ENCODE results near the gene EZH1.

The EZH1 gene

DNA sequence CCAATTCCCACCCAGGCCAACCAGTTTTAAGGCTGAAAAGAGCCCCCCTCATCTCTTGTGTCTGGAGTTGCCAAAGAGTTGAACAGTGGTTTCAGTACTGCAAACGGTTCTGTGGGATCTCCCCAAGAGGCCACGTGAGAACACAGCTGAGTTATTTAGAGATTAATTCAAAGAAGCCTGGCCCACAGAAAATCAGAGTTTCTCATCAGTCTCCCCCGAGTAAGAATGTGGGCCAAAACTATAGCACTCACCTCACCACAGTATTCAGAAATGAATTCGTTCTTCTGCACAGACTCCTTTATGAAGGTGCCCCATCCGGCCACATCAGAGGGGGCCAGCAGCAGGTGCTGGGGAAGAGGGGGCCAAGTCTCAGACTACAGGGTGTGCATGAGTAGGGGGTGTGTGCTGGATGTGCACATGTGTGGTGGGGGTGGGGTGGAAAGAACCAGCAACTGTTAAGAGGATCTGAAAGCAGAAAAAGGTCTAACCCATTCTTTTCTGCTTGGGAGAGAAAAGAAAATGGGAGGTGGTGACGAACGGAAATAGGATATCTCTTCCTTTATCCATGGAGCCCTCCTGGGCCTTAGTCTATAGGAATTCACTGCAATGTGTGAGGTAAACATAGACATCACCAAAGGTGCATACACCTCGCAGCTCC, 39.9 kb downstream of the EZH1 start:
- H3K4me3 ChIP-seq (ENCODE audit: low read depth, low read length), result no peak overlapping the region
- no peak for DNase-seq (ENCODE audit: low read depth)
- TF ChIP-seq, protein P1, sequence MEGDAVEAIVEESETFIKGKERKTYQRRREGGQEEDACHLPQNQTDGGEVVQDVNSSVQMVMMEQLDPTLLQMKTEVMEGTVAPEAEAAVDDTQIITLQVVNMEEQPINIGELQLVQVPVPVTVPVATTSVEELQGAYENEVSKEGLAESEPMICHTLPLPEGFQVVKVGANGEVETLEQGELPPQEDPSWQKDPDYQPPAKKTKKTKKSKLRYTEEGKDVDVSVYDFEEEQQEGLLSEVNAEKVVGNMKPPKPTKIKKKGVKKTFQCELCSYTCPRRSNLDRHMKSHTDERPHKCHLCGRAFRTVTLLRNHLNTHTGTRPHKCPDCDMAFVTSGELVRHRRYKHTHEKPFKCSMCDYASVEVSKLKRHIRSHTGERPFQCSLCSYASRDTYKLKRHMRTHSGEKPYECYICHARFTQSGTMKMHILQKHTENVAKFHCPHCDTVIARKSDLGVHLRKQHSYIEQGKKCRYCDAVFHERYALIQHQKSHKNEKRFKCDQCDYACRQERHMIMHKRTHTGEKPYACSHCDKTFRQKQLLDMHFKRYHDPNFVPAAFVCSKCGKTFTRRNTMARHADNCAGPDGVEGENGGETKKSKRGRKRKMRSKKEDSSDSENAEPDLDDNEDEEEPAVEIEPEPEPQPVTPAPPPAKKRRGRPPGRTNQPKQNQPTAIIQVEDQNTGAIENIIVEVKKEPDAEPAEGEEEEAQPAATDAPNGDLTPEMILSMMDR (IDR thresholded peaks at IDR 0.05; ENCODE audit: control insufficient read depth, extremely low read depth, insufficient read depth), result no peak

DNA sequence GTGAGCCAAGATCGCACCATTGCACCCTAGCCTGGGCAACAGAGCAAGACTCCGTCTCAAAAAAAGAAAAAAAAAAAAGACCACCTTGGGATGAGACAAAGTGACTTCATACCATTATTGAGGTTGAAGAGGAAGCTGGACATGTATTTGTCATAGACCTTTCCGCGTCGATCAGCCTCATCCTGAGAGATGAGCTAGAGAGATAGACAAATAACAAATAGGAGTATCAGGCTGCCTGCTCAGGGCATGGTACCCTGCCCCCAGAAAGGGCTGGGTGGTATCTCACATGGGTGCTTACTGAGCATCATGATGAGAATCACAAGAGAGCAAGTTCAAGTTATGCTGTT, 40.4 kb downstream of the EZH1 start:
- H3K4me3 ChIP-seq (ENCODE audit: low read depth, low read length), result no peak overlapping the region
- no peak for DNase-seq (ENCODE audit: low read depth)
- TF ChIP-seq, protein P1 (IDR thresholded peaks at IDR 0.05; ENCODE audit: control insufficient read depth, extremely low read depth, insufficient read depth), result no peak

DNA sequence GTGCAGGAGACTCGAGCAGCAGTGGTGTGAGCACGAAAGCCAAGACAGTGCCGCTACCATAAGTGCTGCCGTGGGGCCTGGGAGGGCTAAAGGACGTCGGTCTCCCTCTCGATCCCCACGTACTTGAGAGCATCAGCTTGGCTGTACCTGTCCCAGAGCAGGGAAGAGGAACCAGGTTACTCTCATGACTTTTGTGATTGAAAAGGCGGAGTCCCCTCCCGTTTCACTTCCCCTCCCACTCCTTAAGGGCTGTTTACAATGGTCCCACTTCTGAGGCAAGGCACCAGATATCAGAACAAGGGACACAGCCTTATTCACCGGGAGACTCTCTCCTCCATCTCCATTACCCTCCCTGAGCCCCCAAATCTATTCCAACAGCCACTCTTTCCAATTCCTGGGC, 42.4 kb downstream of the EZH1 start:
- no peak for DNase-seq (ENCODE audit: low read depth)
- TF ChIP-seq, protein P1 (IDR thresholded peaks at IDR 0.05; ENCODE audit: control insufficient read depth, extremely low read depth, insufficient read depth), result no peak
- no peak overlapping the region for H3K4me3 ChIP-seq (ENCODE audit: low read depth, low read length)

DNA sequence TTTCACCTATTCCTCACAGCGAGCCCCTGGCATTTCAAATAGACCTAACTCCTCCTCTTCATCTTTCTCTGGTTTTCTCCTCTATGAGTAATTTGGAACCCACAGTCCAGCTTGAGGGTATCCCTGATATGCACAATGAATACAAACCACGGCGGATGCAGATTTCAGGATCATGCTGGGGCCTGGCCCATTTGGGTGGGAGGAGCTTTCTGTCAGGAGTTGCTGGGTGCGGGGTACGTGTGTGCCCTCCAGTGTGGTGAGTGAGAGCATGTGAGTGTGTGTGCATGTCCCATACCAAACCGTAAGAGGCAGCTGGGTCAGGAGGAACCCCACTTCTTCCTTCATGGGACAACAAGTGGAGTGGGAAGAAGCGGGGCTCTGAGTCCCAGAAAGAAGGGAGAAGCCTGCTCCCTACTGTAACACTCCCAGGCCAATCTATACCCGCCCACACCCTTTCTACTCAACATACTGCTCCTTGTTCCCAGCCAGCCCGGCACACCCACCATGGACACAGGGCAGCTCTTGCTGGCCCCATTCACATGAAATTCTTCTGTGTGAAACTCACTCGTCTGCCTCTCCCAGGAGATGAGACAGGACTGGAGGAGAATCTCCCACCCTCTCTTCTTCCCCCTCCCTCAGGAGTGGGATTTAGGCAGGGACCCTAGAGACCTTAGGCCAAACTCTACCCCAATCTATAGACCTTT, 44.1 kb downstream of the EZH1 start:
- TF ChIP-seq, protein P1 (IDR thresholded peaks at IDR 0.05; ENCODE audit: control insufficient read depth, extremely low read depth, insufficient read depth), result no peak
- H3K4me3 ChIP-seq (ENCODE audit: low read depth, low read length), result no peak overlapping the region
- DNase-seq (ENCODE audit: low read depth), result no peak

DNA sequence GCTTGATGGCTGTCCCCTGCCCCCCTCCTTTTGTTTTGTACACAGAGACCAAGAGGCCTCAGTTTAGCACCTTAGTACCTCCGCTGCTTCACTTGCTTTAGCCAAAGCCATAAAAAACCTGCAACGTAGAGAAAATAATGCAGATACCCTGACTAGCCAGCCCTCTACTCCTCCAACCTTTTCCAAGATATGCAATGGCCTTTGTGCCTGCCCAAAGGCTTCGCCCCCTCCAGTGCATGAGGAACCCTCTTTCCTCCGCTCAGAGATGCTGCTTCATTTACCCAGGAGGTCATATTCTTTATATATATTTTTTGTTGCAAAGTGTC, 45.5 kb downstream of the EZH1 start:
- TF ChIP-seq, protein P1 (IDR thresholded peaks at IDR 0.05; ENCODE audit: control insufficient read depth, extremely low read depth, insufficient read depth), result no peak
- no peak for DNase-seq (ENCODE audit: low read depth)
- H3K4me3 ChIP-seq (ENCODE audit: low read depth, low read length), result no peak overlapping the region

DNA sequence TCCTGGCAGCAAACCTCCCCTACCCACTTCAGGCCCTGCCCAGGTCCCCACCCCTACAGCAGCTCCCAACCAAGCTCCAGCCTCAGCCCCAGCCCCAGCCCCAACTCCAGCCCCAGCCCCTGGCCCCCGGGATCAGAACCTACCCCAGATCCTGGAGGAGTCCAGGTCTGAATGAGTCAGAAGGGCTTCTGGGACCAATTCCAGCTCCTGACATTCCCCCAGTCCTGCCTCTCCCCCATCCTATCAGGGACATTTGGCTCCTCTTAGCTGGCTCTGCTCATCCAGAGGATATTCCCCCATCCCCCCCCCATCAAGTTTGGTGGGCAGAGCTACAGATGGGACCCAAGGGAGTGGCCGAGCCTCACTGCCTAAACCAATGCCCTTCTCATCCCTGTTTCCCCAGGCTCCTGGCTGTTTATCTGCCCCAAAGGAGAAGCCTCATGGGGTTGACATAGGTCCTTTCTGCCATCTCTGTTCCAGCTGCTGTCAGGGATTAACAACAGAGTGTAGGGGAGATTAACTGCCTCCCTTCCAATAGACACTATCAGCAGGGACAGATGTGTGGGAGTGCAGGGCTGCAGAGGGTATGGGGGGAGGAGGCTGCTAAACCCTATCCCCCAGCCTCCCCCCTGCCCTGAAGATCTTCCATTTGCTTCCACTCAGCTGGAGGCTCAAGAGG, 46.0 kb downstream of the EZH1 start:
- DNase-seq (ENCODE audit: low read depth), result no peak
- TF ChIP-seq, protein P1 (IDR thresholded peaks at IDR 0.05; ENCODE audit: control insufficient read depth, extremely low read depth, insufficient read depth), result no peak
- no peak overlapping the region for H3K4me3 ChIP-seq (ENCODE audit: low read depth, low read length)

Measured in LNCaP clone FGC (cell line).